Non-pigmented ciliary epithelial cell (primary cell): ENCODE results near the gene XYLT1.

Experiments
- DNase-seq: peaks from one replicate; pipeline ENCODE4 v3.0.0-alpha.2; 2010; ENCODE audit warnings: low read depth

Gene XYLT1

GRCh38 chr16:17374668-17375255 lies 96.0 kb downstream of the XYLT1 start:
- no peak for DNase-seq

GRCh38 chr16:17373533-17373932 lies 97.2 kb downstream of the XYLT1 start:
- no peak for DNase-seq

GRCh38 chr16:17372386-17372785 lies 98.4 kb downstream of the XYLT1 start:
- DNase-seq = no peak

- no peak for DNase-seq
Observed at GRCh38 chr16:17371299-17371698, 99.5 kb downstream of the XYLT1 start.

DNA sequence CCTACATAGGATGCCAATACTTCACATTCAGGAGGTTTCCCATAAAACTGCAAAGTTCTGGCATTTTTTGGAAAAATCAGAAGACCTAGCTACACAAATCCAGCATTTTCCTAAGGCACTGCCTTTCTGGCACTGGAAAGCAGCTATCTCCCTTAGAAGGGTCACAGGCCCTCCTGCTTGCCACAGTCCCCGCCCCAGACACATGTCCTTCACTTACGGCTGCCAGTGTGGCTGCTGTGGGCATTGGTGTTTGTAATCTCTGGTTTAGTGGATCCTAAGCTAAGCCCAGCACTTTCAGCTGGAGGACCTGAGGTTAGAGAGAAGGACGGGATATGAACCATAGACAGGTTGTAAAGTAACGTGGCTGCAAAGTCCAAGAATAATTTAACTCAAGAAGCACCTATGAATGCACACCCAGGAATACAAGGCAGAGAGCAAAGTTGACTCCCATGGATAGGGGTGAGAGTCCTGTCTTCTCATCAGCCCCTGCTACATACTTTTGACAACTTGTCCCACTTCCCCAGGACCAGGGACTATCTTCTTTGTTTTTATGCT lies 100.0 kb downstream of the XYLT1 start:
- DNase-seq = no peak

DNA sequence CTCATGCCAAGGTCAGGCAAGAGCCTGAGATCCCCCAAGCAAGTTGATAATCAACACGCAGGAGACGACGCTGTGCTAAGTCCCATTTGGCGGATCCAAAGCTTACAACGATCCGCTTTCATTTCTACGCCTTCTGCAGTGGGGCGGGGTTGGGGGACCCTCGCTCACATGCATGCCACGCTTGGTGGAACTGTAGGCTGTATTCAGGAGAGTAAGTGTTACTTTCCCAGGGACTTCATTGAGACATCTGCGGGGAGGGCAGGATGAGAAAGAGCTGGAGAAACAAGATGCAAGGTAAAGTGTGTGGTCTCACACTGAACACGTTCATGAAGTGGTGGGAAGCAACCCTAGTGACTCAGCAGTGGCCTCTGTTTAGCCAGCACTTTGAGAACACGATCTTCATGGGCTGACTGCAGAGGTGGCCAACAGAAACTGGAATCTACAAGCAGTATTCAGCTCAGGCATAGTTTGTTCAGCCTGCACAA lies 100.5 kb downstream of the XYLT1 start:
- DNase-seq = no peak

DNA sequence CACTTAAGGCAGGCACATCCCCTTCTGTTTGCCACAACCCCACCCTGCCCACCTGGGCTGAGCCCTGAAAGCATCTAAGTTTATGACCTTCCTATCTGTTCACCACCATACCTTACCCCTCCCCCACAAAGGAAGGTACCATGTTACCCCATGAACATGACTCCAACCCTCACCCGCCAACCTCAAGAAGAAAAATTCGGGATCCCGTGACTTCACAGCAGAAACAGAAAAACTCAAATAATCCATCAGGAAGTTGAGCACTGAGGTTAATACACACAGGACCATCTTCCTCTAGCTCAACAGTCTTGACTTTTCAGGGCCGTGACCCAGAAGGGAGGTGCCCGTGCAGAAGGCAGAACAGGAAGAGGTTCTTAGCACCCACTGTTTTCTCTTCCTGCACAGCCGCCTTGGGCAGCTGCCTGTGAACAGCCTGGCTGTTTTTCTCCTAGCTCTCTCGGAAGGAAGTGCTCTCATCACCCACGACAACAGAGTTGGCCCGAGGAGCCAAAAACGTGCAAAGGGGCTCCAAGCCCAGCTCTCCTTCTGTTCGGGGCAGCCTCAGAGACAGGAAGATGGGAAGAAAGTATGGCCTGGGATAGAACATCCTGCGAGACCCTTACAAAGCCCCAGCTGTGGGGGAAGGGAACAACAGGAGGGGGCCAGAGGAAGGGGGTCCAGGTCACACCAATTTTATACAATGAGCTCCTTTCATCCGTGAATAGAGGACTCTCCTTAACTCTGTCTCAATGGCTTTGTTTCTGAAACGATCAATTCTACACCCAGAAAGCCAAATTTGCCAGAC lies 101.1 kb downstream of the XYLT1 start:
- no peak for DNase-seq

GRCh38 chr16:17368951-17369350 lies 101.8 kb downstream of the XYLT1 start:
- DNase-seq = no peak

DNA sequence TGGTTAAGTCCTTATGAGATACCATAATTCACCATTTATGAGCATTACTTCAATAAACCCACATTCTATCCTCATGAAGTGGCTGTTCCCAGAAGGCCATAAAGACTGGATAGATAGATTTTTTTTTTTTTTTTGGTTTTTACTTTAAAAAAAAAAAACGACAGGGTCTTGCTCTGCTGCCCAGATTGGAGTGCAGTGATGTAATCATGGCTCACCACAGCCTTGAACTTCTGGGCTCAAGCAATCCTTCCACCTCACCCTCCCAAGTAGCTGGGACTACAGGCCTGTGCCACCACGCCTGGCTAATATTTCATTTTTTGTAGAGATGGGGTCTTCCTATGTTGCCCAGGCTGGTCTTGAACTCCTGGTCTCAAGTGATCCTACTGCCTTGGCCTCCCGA lies 102.3 kb downstream of the XYLT1 start:
- no peak for DNase-seq

DNA sequence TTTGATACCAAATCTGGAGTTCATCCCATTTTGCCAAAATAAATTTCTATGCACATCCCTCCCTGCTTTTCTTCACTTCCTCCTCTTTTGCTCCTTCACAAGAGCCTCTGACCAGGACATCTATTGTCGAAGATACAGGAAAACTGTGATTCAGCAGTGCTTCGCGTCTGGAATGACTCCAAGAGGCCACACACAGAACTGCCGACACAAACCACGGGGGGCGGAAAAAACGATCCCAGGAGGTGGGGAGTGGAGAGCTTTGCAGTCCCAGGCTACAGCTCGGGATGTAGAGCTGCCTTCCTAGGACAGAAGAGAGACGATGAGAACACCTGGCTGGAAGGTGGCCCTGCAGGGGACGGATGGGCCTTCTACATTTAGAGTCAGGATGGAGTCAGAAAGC lies 102.8 kb downstream of the XYLT1 start:
- no peak for DNase-seq

- no peak for DNase-seq
Observed at GRCh38 chr16:17367036-17367435, 103.7 kb downstream of the XYLT1 start.

DNA sequence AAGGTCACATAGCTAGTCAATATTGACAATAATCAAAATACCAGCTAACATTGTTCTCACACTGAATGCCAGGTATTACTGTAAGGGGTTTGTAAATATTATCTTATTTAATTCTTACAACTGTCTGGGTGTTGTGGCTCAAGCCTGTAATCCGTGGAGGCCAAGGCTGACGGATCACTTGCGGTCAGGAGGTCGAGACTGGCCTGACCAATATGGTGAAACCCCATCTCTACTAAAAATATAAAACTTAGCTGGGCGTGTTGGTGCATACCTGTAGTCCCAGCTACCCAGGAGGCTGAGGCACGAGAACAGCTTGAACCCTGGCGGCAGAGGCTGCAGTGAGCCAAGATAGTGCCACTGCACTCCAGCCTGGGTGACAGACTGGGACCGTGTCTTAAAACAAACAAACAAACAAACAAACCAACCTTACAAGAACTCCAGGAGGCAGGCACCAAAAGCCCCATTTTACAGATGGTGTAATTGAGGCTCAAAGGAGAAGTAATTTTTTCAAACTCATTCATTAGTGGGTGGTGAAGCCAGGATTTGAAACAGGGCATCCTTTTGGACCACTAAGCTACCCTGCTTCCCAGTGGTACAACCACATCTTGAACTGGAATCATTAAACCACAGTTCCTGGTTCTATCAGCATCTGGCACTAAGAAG lies 104.3 kb downstream of the XYLT1 start:
- no peak for DNase-seq

DNA sequence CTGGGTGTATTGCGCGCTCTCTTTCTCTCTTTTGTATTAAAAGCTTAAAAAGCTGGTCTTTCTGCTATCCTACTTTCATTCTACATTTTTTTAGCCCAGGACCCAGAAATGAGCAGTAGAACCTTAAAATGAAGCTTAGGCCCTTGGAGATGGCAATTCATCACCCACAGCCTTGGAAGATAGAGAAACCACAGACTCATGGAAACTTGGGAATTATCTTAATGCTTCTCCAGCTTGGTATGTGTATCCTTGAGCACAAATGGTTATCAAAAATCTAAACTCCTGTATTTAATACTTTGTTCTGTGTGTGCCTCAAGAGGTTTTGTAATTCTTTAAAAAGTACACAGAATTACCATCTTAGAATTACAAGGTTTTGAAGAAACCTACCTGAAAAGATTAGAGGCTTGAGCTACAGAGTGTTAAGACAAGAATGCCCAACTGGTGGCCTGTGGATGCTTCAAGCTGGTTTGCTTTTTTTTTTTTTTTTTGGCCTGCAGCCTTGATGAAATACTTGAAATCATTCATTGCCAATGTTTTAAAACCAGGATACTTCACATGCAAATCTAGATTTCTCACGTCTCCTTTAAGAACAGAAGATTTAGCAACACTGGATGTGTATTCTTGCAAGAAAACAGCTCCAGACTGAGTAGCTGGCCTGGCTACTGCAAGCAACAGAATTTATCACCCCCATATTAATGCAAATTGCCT lies 105.0 kb downstream of the XYLT1 start:
- no peak for DNase-seq

DNA sequence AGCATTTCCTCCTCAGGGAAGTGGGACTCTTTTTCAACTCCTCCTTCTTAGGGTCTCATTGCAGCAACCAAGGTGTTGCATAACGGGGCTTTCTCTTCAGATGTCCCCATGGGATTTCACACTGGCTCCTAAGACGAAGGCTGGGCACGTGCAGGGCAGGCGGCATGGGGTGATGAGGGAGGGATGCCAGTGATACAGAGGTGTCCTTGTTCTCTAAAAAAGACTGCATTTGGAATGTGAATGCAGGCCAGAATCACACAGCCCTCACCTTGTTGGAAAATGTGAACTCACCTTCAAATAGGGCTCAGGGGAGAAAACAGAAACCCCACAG lies 105.6 kb downstream of the XYLT1 start:
- DNase-seq = no peak

GRCh38 chr16:17364319-17365210 lies 106.2 kb downstream of the XYLT1 start:
- DNase-seq = peak; percentile 46

GRCh38 chr16:17362946-17363345 lies 107.8 kb downstream of the XYLT1 start:
- no peak for DNase-seq

DNA sequence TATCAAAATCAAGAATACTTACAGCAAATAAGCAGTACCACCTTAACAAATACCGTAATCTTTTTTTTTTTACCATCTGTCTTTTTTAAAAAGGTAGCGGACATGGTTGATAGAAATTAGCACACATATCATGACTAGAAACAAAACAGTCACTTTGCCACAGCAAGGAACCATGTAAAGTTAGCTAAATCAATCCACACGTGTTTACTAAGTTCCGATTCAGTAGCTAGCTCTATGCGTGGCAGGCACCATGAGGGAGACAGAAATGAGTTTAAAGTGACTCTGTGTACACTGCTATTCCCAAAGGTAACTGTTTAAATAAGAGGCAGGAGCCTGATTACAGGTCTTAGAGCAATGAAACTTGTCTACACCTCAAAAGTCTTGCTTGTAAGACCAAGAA lies 108.6 kb downstream of the XYLT1 start:
- DNase-seq = no peak

GRCh38 chr16:17360693-17361122 lies 110.1 kb downstream of the XYLT1 start:
- no peak for DNase-seq

DNA sequence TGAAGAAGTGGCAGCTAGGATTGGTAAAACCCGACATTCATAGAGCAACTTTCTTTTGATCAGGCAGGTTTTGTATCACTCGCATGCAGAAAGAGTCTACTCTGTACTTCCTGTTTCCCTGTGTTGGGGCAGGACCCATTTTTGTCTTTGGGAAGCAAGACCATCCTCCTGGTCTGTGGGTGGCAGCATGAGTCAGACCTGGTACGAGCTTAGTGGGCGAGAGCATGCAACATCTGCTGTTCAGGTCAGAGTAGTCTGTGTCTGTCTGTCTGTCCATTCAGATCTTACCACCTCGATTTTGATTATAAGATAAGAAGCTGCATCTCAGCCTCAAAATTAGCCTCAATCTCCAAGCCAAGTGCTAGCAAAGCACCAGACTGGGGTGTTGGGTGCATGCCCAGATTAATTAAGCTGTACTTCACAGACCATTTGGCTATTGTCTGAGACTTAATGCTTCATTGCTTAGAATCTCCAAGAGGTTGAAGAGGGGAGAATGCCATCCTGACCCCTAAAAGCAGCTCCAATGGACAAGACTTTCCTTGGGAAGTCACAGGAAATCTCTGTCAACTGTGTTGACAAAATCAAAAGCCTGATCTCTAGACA lies 110.9 kb downstream of the XYLT1 start:
- no peak for DNase-seq

GRCh38 chr16:17358846-17359245 lies 111.9 kb downstream of the XYLT1 start:
- no peak for DNase-seq

DNA sequence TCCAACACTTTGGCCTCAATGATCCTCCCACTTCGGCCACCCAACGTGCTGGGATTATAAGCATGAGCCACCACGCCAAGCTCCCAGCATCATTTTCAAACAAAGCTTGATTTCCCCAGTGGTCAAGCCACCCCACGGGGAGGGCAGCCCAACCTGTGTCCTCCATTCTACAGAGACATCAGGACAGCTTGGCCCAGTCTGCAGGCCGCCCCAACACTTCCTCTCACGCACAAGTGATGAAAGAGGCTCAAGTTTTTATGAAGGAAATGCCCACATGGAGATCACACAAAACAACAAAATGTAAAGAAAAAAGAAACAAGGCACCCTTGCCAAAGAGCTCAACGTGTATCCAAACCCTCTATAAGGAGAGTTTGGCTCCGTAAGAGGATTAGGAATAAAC lies 112.4 kb downstream of the XYLT1 start:
- DNase-seq = no peak
